DND-41 (cell line): ENCODE results near the gene RAD51B.

ENCODE experiments used
- ATAC-seq: fragments of 200-7000 bp; cut with Tn5 transposase; 3 replicates; pipeline ENCODE4 v1.9.1; 2021; ENCODE audit warnings: low read depth; ENCODE audit not compliant: insufficient read depth
- DNase-seq: peaks from one replicate; pipeline ENCODE4 v3.0.0-alpha.2; 2020
- H2AFZ ChIP-seq: 2 replicates; pipeline ENCODE4 v1.6.0; 2012; ENCODE audit warnings: low read depth, low read length
- H3K27ac ChIP-seq: 2 replicates; pipeline ENCODE4 v1.5.1; 2012; ENCODE audit warnings: low read length, inconsistent platforms
- H3K27me3 ChIP-seq: fragments of 200-600 bp; sonication (generic); 2 replicates; pipeline ENCODE4 v1.6.0; 2012; ENCODE audit warnings: low read length, mild to moderate bottlenecking, inconsistent platforms; ENCODE audit not compliant: insufficient read depth, poor library complexity
- H3K36me3 ChIP-seq: 2 replicates; pipeline ENCODE4 v1.5.1; 2012; ENCODE audit warnings: low read length, inconsistent platforms; ENCODE audit not compliant: insufficient read depth
- H3K4me1 ChIP-seq: 2 replicates; pipeline ENCODE4 v1.5.1; 2012; ENCODE audit warnings: mild to moderate bottlenecking, low read length; ENCODE audit not compliant: insufficient read depth
- H3K4me2 ChIP-seq: 2 replicates; pipeline ENCODE4 v1.6.0; 2012; ENCODE audit warnings: mild to moderate bottlenecking, moderate library complexity, low read length, inconsistent platforms; ENCODE audit not compliant: insufficient read depth
- H3K4me3 ChIP-seq, 2 experiments: fragments of 200-600 bp in 1 of 2; shearing (Covaris generic) in 1 of 2; 2 replicates each; pipeline ENCODE4 v1.5.1; 2012 to 2016; ENCODE audit warnings: inconsistent platforms in 2 of 2, low read length in 2 of 2, mild to moderate bottlenecking in 2 of 2, low read depth in 1 of 2, moderate library complexity in 1 of 2
- H3K79me2 ChIP-seq: 2 replicates; pipeline ENCODE4 v1.6.0; 2012; ENCODE audit warnings: low read length, inconsistent platforms; ENCODE audit not compliant: insufficient read depth
- H3K9ac ChIP-seq: 2 replicates; pipeline ENCODE4 v1.6.0; 2012; ENCODE audit warnings: low read depth, mild to moderate bottlenecking, inconsistent platforms, low read length, moderate library complexity
- H3K9me3 ChIP-seq: 2 replicates; pipeline ENCODE4 v1.5.1; 2012; ENCODE audit warnings: low read length, moderate library complexity, mild to moderate bottlenecking, inconsistent platforms; ENCODE audit not compliant: insufficient read depth, severe bottlenecking
- H4K20me1 ChIP-seq: 2 replicates; pipeline ENCODE4 v1.6.0; 2012; ENCODE audit warnings: low read length; ENCODE audit not compliant: insufficient read depth
- CTCF ChIP-seq: IDR thresholded peaks from 2 replicates; pipeline ENCODE4 v1.5.1; 2012; ENCODE audit warnings: borderline replicate concordance, low read length, moderate library complexity, mild to moderate bottlenecking; ENCODE audit not compliant: poor library complexity, severe bottlenecking; ENCODE audit errors: extremely low read depth
- EZH2 ChIP-seq: IDR thresholded peaks from 3 replicates; pipeline ENCODE4 v1.6.1; 2012; ENCODE audit warnings: borderline replicate concordance, low read depth, mild to moderate bottlenecking, moderate library complexity, low read length, inconsistent platforms; ENCODE audit not compliant: severe bottlenecking

The RAD51B gene

GRCh38 chr14:68495101-68496039 is 675.8 kb downstream of the RAD51B start:
- Histone ChIP-seq H3K4me1 (no peaks in the 10 kb centered on the region), H3K79me2 (no peaks in the 10 kb centered on the region), H3K9ac (no peak overlapping the region), H3K4me2 (no peak overlapping the region), H3K27ac (no peak overlapping the region), H3K4me3 (no peak overlapping the region), H3K36me3 (no peaks in the 10 kb centered on the region), H4K20me1 (no peaks in the 10 kb centered on the region), H2AFZ (no peak overlapping the region), H3K9me3 (no peaks in the 10 kb centered on the region), H3K27me3 (no peaks in the 10 kb centered on the region)
- TF ChIP-seq CTCF (no peak), EZH2 (no peak)
- ATAC-seq: no peak; the same call in 2 of the 3 replicates
- peak; percentile 13 for DNase-seq

GRCh38 chr14:68497011-68497410 is 677.4 kb downstream of the RAD51B start:
- Histone ChIP-seq H3K79me2 (no peaks in the 10 kb centered on the region), H3K36me3 (no peaks in the 10 kb centered on the region), H4K20me1 (no peaks in the 10 kb centered on the region), H3K27me3 (no peaks in the 10 kb centered on the region), H3K4me3 (no peak overlapping the region), H3K4me2 (no peak overlapping the region), H2AFZ (no peak overlapping the region), H3K9ac (no peak overlapping the region), H3K9me3 (no peaks in the 10 kb centered on the region), H3K4me1 (no peaks in the 10 kb centered on the region), H3K27ac (no peak overlapping the region)
- TF ChIP-seq EZH2: no peak
- no peak for TF ChIP-seq CTCF
- DNase-seq: no peak
- ATAC-seq: no peak

GRCh38 chr14:68499451-68499850 is 679.9 kb downstream of the RAD51B start:
- Histone ChIP-seq H3K36me3 (no peaks in the 10 kb centered on the region), H3K79me2 (no peaks in the 10 kb centered on the region), H2AFZ (no peak overlapping the region), H3K9me3 (no peaks in the 10 kb centered on the region), H3K9ac (no peak overlapping the region), H3K4me2 (no peak overlapping the region), H3K4me3 (no peak overlapping the region), H3K27me3 (no peaks in the 10 kb centered on the region), H4K20me1 (no peaks in the 10 kb centered on the region), H3K27ac (no peak overlapping the region), H3K4me1 (no peaks in the 10 kb centered on the region)
- ATAC-seq: no peak
- TF ChIP-seq CTCF: no peak
- TF ChIP-seq EZH2: no peak
- DNase-seq: no peak
